Subcutaneous adipose tissue (tissue), 4 donors: ENCODE measurements around the gene THAP4. TPM values are rescaled to one million over a fixed set of nuclear protein-coding genes. Genes with fewer than 3 reads are reported as not detected.

Experiments used
- total RNA-seq, 4 donors: library from RNA; depleted of rRNA; stranded (reverse); fragments of >200 nt; gene quantifications; one replicate each; pipeline ENCODE4 v1.1.0, GENCODE V29; 2016
- TF ChIP-seq, protein P1 (sequence below): fragments of 450-650 bp; IDR thresholded peaks from one replicate; pipeline ENCODE4 v1.5.1; 2016; ENCODE audit warnings: low read depth, mild to moderate bottlenecking, control low read depth, antibody characterized with exemption, moderate library complexity

THAP4 gene
- total RNA-seq, 4 donors from 2014 or later = 24.8 to 54.3 (median 31.1) TPM

DNA sequence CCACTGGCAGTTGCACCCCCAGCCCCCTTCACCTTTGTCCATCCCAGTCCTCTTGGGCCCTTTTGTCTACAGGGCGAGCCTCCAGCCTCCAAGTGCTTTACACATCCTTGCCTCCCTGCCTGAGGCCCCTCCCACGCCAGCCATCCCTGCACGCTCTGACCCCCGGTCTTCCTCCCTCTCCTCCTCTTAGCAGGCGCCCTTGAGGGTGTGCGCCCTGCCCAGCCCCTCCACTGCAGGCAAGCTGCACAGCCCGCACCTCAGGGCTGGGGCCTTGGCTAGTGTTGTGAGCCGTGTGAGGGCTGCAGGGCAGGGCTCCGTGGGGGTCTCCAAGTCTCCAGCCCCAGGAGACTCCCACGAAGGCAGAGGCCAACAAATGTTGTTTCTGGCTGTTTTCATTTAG, 71.5 kb downstream of the THAP4 start:
- TF ChIP-seq, protein P1, sequence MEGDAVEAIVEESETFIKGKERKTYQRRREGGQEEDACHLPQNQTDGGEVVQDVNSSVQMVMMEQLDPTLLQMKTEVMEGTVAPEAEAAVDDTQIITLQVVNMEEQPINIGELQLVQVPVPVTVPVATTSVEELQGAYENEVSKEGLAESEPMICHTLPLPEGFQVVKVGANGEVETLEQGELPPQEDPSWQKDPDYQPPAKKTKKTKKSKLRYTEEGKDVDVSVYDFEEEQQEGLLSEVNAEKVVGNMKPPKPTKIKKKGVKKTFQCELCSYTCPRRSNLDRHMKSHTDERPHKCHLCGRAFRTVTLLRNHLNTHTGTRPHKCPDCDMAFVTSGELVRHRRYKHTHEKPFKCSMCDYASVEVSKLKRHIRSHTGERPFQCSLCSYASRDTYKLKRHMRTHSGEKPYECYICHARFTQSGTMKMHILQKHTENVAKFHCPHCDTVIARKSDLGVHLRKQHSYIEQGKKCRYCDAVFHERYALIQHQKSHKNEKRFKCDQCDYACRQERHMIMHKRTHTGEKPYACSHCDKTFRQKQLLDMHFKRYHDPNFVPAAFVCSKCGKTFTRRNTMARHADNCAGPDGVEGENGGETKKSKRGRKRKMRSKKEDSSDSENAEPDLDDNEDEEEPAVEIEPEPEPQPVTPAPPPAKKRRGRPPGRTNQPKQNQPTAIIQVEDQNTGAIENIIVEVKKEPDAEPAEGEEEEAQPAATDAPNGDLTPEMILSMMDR = no peak

DNA sequence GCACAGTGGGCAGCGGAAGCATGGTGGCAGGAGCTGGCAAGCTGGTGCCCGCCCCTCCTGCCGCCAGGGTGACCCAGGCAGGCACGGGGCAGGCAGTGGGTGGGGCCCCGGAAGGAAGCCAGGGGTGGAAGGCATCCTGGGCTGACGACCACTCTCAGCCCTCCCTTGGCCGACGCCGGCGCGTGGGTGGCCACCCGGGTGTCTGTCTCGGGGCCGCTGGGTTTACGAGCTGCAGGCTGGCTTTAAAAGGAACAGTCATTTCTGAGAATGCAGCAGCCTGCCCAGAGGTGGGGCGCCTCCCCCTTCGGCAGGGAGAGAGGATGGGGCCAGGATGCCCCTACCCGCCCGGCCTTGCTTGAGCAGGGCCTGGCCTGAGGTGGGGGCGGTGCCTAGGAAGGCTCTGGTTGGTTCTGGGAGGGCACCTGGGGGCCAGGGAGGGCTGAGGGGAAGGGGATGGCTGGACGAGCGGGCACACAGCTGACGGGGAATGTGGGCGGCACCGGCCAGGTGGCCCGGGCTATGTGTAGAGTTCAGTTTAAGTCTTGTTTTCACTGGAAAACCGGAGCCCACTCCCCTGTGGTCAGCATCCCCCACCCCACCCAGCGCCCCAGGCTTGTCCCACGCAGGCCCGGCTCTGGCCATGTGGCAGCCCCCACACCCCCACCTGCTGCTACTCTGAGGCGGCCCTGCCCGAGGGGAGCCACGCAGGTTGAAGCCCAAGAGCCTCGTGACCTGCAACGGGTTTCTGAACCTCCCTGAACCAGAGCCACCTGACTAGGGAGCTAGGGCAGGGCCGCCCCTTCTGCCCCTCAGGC, 72.2 kb downstream of the THAP4 start:
- TF ChIP-seq, protein P1 = no peak

DNA sequence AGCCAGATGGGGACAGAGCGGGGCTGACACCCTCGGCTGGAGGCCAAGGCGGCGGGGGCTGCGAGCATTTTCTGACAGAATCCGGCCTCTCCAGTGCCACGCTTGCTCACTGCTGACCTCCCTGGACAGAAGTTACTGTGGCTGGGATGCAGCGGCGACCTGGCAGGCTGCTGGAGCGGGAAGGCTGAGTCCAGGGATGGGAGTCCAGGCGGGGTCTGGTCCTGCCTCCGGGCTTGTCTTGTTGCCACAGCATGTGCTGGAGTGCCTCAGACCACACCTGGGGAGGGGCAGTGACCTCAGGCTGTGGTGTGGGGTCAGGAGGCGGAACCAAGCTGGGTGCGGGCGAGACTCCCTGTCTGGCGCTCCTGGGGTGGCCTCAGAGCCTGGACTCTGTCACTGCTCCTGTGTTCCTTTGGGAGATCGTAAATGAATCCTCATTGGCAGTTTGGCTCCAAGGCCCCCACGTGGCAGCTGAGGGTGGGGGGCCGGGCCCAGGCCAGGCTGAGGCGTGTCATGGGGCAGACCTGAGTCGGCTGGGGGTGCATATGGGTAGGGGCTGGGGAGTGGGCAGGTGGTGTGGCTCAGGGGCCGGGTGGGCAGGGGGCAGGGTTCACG, 72.9 kb downstream of the THAP4 start:
- TF ChIP-seq, protein P1 = no peak

DNA sequence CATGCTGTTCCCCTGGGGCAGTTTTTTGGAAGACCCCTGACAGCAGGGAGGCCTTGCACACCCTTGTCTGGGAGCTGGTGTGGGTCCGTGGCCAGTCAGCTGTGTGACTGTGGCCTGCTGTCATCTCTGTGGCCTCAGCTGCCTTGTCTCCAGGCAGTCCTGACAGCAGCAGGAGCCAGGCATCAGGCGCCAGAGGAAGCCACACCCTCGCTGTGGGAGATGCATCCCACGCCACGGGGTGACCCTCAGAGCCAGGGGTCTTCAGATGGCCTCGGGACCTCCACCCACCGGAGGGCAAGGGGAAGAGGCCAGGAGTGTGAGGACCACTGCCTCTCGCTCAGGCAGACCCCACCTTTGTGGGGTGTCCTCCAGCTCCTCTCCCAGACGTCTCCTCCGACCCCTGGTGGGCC, 73.4 kb downstream of the THAP4 start:
- TF ChIP-seq, protein P1 = no peak

DNA sequence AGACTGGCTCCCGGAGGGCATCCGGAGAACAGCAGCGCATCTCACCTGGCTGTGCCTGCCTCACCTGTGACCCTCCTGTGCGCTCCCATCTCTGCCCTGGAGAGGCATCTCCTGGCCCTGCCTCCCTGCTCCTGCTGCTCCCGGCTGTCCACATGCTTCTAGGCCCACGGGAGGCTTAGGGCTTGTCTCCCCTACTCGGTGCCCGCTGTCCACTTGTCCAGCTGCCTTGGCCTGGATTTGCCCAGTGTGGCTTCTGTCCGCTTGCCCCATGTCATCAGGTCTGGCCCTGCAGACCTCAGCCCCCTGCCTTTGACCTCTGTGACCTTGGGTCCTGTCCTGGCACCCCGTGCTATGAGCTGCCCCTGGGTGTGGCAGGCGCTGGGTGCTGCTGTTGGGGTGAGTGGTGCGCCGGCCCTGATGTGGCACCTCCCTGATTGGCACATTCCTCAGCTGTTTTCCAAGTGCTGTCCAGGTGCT, 73.9 kb downstream of the THAP4 start:
- TF ChIP-seq, protein P1 = no peak

DNA sequence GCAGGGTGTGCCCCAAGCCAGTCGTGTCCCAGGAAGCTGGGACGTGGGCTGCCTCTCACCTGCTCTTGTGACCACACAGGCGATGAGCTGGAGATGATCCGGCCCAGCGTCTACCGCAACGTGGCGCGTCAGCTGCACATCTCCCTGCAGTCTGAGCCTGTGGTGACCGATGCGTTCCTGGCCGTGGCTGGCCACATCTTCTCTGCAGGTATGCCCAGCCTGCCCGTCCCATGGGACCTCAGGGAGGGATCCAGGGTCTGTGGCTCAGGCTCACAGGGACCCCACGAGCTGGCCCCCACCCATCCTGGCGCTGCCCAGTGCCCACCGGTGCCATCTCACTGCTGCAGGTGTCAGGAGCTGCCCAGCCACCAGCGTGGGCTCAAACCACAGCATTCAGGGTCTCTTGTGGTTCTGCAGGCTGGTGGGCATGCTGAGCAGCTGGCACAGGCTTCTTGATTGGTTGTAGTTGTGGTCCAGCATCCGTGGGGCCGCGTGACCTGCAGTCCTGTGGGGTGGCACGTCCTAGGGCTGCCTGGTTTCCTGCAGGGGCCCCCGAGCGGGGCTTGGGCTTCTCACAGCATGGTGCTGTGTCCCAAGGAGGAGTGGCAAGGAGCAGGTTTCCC, 74.6 kb downstream of the THAP4 start:
- TF ChIP-seq, protein P1 = no peak

DNA sequence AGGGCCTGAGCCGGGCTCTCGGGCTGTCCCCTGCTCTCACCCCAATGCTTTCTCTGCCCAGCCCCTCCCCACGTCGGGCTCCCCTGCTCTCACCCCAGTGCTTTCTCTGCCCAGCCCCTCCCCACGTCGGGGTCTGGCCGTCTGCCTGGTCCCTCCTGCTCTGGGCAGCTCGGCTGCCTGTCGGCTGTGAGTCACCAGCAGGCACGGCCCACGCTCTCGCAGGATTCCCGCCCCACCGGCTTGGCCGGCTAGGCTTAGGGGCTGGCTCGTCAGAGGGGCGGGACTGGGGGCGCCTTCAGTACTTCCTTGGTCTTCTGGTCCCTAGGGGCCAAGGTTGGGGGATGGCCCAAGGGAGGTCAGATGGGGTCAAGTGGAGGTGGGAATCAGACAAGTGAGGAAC, 75.1 kb downstream of the THAP4 start:
- TF ChIP-seq, protein P1 = no peak
